ENCODE data around the gene TAX1BP3.

DNA sequence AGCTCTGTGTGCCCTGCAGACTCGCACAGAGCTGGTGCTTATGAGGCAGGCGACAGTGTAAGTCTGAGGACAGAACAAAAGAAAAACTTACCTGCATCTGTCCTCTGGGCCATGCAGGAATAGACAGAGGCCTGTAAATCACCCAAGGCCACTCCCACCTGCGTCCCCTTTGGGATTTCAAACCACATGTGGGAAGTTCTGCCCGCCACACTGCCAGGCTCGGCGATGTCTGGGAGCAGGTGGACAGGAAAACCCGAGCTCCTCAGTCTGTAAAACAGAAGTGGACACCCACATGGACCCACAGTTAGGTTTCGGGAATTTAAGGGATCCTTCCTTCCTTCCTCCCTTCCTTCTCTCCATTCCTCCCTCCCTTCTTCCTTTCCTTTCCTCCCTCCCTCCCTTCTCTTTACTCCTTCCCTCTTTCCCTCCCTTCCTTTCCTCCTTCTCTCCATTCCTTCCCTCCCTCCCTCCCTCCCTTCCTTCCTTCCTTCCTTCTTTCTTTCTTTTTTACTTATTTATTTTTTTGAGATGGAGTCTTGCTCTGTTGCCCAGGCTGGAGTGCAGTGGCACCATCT, 47.1 kb downstream of the TAX1BP3 start:
- TF ChIP-seq, protein P1, sequence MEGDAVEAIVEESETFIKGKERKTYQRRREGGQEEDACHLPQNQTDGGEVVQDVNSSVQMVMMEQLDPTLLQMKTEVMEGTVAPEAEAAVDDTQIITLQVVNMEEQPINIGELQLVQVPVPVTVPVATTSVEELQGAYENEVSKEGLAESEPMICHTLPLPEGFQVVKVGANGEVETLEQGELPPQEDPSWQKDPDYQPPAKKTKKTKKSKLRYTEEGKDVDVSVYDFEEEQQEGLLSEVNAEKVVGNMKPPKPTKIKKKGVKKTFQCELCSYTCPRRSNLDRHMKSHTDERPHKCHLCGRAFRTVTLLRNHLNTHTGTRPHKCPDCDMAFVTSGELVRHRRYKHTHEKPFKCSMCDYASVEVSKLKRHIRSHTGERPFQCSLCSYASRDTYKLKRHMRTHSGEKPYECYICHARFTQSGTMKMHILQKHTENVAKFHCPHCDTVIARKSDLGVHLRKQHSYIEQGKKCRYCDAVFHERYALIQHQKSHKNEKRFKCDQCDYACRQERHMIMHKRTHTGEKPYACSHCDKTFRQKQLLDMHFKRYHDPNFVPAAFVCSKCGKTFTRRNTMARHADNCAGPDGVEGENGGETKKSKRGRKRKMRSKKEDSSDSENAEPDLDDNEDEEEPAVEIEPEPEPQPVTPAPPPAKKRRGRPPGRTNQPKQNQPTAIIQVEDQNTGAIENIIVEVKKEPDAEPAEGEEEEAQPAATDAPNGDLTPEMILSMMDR (IDR thresholded peaks at IDR 0.05) = no peak
- no peak for TF ChIP-seq POLR2A (IDR thresholded peaks at IDR 0.05)

Measured in adrenal gland (tissue), 5 donors.